Stimulated activated CD8-positive, alpha-beta memory T cell treated with anti-CD3 and anti-CD28 coated beads, Interleukin-12 subunit alpha, Interleukin-12 subunit beta, amount 100 ng/mL, for 1 hour (primary cell): ENCODE measurements around the gene OPN4.

ENCODE experiments used
- DNase-seq: peaks from one replicate; pipeline ENCODE4 v3.0.0-alpha.2; 2020; ENCODE audit warnings: low read depth

The OPN4 gene

GRCh38 chr10:86662186-86663045, 8.1 kb downstream of the OPN4 start:
- no peak for DNase-seq

- no peak for DNase-seq
These were observed 8.6 kb downstream of the OPN4 start for GRCh38 chr10:86663046-86663345.

GRCh38 chr10:86663576-86664339, 9.4 kb downstream of the OPN4 start:
- no peak for DNase-seq

GRCh38 chr10:86664341-86665217, 10.2 kb downstream of the OPN4 start:
- DNase-seq: no peak

- DNase-seq: no peak
These were observed 10.9 kb downstream of the OPN4 start for GRCh38 chr10:86665218-86665607.

- DNase-seq: no peak
These were observed 11.5 kb downstream of the OPN4 start for GRCh38 chr10:86665868-86666267.

GRCh38 chr10:86666538-86666937, 12.2 kb downstream of the OPN4 start:
- no peak for DNase-seq

- DNase-seq: no peak
These were observed 13.3 kb downstream of the OPN4 start for GRCh38 chr10:86667421-86668181.

- DNase-seq: no peak
These were observed 14.2 kb downstream of the OPN4 start, which contains the start of gene LDB3 for GRCh38 chr10:86668297-86669165. LDB3 (plus strand) TSS chr10:86668511; CDS start chr10:86668692, 181 bp downstream.

GRCh38 chr10:86670290-86670811, 16.0 kb downstream of the OPN4 start:
- no peak for DNase-seq

- no peak for DNase-seq
These were observed 16.5 kb downstream of the OPN4 start for GRCh38 chr10:86670876-86671275.

- no peak for DNase-seq
These were observed 17.1 kb downstream of the OPN4 start for GRCh38 chr10:86671419-86671818.

GRCh38 chr10:86671985-86672710, 17.8 kb downstream of the OPN4 start:
- no peak for DNase-seq

GRCh38 chr10:86673216-86673826, 19.0 kb downstream of the OPN4 start:
- no peak for DNase-seq

- DNase-seq: no peak
These were observed 19.7 kb downstream of the OPN4 start for GRCh38 chr10:86673827-86674581.

- DNase-seq: no peak
These were observed 20.6 kb downstream of the OPN4 start for GRCh38 chr10:86674912-86675311.

GRCh38 chr10:86677374-86677773, 23.0 kb downstream of the OPN4 start:
- no peak for DNase-seq

- DNase-seq: no peak
These were observed 24.8 kb downstream of the OPN4 start for GRCh38 chr10:86678999-86679792.
